H1 (cell line): Measurements from ENCODE around the gene RAB8B. TPM values are rescaled to one million over a fixed set of nuclear protein-coding genes. Genes with fewer than 3 reads are reported as not detected.

ENCODE experiments used
- BRCA1 ChIP-seq: IDR thresholded peaks from 2 replicates; pipeline ENCODE4 v1.6.1; 2012; ENCODE audit warnings: low read depth, low read length, improper control_type of control experiment
- CREB1 ChIP-seq: IDR thresholded peaks from 2 replicates; pipeline ENCODE4 v1.6.1; 2012; ENCODE audit warnings: inconsistent platforms
- HDAC2 ChIP-seq, 2 experiments: fragments of 300-600 bp in 1 of 2; sonication (generic) in 1 of 2; IDR thresholded peaks; 2 replicates each; pipeline ENCODE4 v1.6.1; 2011 to 2012; ENCODE audit warnings: low read depth in 2 of 2, low read length in 2 of 2, mild to moderate bottlenecking in 2 of 2, moderate library complexity in 2 of 2, borderline replicate concordance in 1 of 2, inconsistent platforms in 1 of 2
- KDM4A ChIP-seq: IDR thresholded peaks from one replicate; pipeline ENCODE4 v1.7.1; 2012; ENCODE audit warnings: low read depth, mild to moderate bottlenecking, moderate library complexity, low read length, inconsistent platforms; ENCODE audit not compliant: severe bottlenecking
- PHF8 ChIP-seq: fragments of 200-600 bp; sonication (generic); conservative IDR thresholded peaks from 2 replicates; pipeline ENCODE4 v1.7.1; 2012; ENCODE audit warnings: low read depth, mild to moderate bottlenecking, inconsistent platforms, low read length, moderate library complexity
- POLR2AphosphoS5 ChIP-seq: IDR thresholded peaks from 2 replicates; pipeline ENCODE4 v1.6.1; 2011; ENCODE audit warnings: low read depth, low read length
- SP1 ChIP-seq: IDR thresholded peaks from 2 replicates; pipeline ENCODE4 v1.6.1; 2011; ENCODE audit warnings: low read depth, low read length
- TAF1 ChIP-seq: IDR thresholded peaks from 2 replicates; pipeline ENCODE4 v1.6.1; 2011; ENCODE audit warnings: mild to moderate bottlenecking, low read depth, low read length
- YY1 ChIP-seq: IDR thresholded peaks from 2 replicates; pipeline ENCODE4 v1.6.1; 2011; ENCODE audit warnings: low read depth, mild to moderate bottlenecking, low read length
- polyA plus RNA-seq, 7 experiments: library from polyadenylated mRNA; depleted of rRNA in 3 of 7; stranded (reverse) in 5 of 7; unstranded in 2 of 7; fragments of >200 nt in 5 of 7; fragments of 200-250 nt in 2 of 7; gene quantifications; 1 replicate in 5 of 7; 2 replicates in 1 of 7; 4 replicates in 1 of 7; pipeline versions ENCODE4 v1.2.1 to v1.2.3, GENCODE V29; 2011 to 2013; ENCODE audit warnings: missing spikeins in 2 of 7, mixed read lengths in 2 of 7
- total RNA-seq: library from RNA; stranded (reverse); fragmentation: NEBNext Ultra II Directional; extraction: Animal tissue kit (Norgen Biotek cat#: 25700); gene quantifications from 2 replicates; pipeline ENCODE4 v1.2.1, GENCODE V29; 2021
- TF ChIP-seq, protein P1 (sequence below): fragments of 300-600 bp; sonication (generic); IDR thresholded peaks from 2 replicates; pipeline ENCODE4 v1.7.1; 2012; ENCODE audit warnings: low read length, moderate library complexity, mild to moderate bottlenecking, inconsistent platforms; ENCODE audit not compliant: insufficient replicate concordance

RAB8B gene
- total and polyA plus RNA-seq, 2 of the 8 experiments (the other 6 are each of a cell fraction or from before 2014, with no cell fraction given), result 9.5 to 47.8 TPM

DNA sequence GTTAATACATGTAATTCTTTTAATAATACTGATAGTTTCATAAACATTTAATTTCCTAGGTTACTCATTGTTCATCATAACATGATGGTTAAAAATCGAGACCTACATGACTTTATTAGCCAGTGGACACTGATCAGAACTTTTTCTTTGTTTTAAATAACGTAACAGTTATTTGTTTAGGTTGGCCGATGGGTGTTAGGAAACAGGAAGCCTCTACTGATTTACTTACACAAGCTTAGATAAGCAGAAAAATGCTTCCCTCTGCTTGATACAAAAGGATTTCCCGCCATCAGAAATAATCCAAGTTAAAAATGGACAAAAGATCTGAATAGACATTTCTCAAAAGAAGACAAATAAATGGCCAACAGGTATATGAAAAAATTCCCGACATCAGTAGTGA is 71.4 kb downstream of the RAB8B start (continued):
- TF ChIP-seq, protein P1, sequence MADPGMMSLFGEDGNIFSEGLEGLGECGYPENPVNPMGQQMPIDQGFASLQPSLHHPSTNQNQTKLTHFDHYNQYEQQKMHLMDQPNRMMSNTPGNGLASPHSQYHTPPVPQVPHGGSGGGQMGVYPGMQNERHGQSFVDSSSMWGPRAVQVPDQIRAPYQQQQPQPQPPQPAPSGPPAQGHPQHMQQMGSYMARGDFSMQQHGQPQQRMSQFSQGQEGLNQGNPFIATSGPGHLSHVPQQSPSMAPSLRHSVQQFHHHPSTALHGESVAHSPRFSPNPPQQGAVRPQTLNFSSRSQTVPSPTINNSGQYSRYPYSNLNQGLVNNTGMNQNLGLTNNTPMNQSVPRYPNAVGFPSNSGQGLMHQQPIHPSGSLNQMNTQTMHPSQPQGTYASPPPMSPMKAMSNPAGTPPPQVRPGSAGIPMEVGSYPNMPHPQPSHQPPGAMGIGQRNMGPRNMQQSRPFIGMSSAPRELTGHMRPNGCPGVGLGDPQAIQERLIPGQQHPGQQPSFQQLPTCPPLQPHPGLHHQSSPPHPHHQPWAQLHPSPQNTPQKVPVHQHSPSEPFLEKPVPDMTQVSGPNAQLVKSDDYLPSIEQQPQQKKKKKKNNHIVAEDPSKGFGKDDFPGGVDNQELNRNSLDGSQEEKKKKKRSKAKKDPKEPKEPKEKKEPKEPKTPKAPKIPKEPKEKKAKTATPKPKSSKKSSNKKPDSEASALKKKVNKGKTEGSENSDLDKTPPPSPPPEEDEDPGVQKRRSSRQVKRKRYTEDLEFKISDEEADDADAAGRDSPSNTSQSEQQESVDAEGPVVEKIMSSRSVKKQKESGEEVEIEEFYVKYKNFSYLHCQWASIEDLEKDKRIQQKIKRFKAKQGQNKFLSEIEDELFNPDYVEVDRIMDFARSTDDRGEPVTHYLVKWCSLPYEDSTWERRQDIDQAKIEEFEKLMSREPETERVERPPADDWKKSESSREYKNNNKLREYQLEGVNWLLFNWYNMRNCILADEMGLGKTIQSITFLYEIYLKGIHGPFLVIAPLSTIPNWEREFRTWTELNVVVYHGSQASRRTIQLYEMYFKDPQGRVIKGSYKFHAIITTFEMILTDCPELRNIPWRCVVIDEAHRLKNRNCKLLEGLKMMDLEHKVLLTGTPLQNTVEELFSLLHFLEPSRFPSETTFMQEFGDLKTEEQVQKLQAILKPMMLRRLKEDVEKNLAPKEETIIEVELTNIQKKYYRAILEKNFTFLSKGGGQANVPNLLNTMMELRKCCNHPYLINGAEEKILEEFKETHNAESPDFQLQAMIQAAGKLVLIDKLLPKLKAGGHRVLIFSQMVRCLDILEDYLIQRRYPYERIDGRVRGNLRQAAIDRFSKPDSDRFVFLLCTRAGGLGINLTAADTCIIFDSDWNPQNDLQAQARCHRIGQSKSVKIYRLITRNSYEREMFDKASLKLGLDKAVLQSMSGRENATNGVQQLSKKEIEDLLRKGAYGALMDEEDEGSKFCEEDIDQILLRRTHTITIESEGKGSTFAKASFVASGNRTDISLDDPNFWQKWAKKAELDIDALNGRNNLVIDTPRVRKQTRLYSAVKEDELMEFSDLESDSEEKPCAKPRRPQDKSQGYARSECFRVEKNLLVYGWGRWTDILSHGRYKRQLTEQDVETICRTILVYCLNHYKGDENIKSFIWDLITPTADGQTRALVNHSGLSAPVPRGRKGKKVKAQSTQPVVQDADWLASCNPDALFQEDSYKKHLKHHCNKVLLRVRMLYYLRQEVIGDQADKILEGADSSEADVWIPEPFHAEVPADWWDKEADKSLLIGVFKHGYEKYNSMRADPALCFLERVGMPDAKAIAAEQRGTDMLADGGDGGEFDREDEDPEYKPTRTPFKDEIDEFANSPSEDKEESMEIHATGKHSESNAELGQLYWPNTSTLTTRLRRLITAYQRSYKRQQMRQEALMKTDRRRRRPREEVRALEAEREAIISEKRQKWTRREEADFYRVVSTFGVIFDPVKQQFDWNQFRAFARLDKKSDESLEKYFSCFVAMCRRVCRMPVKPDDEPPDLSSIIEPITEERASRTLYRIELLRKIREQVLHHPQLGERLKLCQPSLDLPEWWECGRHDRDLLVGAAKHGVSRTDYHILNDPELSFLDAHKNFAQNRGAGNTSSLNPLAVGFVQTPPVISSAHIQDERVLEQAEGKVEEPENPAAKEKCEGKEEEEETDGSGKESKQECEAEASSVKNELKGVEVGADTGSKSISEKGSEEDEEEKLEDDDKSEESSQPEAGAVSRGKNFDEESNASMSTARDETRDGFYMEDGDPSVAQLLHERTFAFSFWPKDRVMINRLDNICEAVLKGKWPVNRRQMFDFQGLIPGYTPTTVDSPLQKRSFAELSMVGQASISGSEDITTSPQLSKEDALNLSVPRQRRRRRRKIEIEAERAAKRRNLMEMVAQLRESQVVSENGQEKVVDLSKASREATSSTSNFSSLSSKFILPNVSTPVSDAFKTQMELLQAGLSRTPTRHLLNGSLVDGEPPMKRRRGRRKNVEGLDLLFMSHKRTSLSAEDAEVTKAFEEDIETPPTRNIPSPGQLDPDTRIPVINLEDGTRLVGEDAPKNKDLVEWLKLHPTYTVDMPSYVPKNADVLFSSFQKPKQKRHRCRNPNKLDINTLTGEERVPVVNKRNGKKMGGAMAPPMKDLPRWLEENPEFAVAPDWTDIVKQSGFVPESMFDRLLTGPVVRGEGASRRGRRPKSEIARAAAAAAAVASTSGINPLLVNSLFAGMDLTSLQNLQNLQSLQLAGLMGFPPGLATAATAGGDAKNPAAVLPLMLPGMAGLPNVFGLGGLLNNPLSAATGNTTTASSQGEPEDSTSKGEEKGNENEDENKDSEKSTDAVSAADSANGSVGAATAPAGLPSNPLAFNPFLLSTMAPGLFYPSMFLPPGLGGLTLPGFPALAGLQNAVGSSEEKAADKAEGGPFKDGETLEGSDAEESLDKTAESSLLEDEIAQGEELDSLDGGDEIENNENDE, result no peak
- TF ChIP-seq SP1 (no peak), CREB1 (no peak), KDM4A (no peak), PHF8 (no peak), POLR2AphosphoS5 (no peak), YY1 (no peak), TAF1 (no peak), BRCA1 (no peak), HDAC2 (IDR thresholded peaks at IDR 0.05; ENCODE audit: borderline replicate concordance in 1 of 2, low read depth in 2 of 2, low read length in 2 of 2) (no peak)
